ENCODE results near the gene HRH1. TPM values are rescaled to one million over a fixed set of nuclear protein-coding genes. Genes with fewer than 3 reads are reported as not detected.

Gene HRH1
- total RNA-seq, 1 donor from 2014 or later = 2.1 TPM

DNA sequence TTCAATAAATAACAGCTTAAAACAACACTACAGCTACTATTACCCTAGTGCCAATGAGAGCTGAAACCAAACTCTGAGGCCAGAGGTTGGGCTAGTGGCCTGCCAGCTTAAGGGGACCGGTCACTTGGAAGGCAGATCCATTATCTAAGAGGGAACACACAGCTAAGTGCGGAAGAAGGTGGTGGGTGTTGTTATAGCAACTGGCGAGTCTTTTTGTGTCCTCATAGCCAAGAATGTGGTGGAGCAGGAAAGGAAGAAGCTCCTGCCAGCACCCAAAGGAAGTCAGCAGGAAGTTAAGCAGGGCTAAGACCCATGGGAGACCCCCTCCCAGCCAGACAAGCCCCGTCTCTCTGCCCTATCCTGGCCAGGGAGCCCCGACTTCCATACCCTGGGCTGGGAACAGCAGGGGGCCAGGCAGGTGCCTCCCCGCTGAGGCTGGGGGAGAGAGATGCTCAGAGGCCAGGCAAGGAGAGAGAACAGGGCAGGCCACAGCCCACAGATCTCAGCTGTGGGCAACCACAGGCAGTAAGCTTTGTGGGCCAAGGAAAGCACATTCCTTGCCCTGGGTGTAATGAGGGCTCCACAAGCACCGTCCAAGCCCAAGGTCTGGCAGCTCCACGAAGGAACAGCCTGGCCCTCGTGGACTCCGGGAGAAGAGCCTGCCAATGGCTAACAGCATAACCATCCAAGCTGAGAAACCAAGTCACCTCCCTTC, 34.0 kb upstream of the HRH1 start:
- Histone ChIP-seq H2AFZ (ENCODE audit: low read depth, low read length) (no peak overlapping the region), H3K4me2 (ENCODE audit: low read length) (no peak overlapping the region), H4K20me1 (ENCODE audit: insufficient read depth, low read length) (no peaks in the 10 kb centered on the region), H3K9ac (ENCODE audit: low read length) (no peak overlapping the region), H3K9me3 (ENCODE audit: insufficient read depth, low read depth, low read length) (peaks cover 4% of the 10 kb centered on the region), H3K4me1 (ENCODE audit: insufficient read depth, low read length) (peaks cover 34% of the 10 kb centered on the region), H3K36me3 (ENCODE audit: insufficient read depth, low read length) (no peaks in the 10 kb centered on the region), H3K27ac (ENCODE audit: low read depth, low read length) (no peak overlapping the region), H3K4me3 (ENCODE audit: insufficient read depth, low read depth, low read length) (no peak overlapping the region), H3K27me3 (ENCODE audit: insufficient read depth, low read length) (no peaks in the 10 kb centered on the region), H3K79me2 (ENCODE audit: insufficient read depth, low read length) (no peaks in the 10 kb centered on the region)
- FAIRE-seq = no peak
- H3K4me1 Mint-ChIP-seq (ENCODE audit: low read depth, unreplicated experiment) = peaks cover 16% of the 10 kb centered on the region
- no peak for TF ChIP-seq EZH2 (IDR thresholded peaks at IDR 0.05; ENCODE audit: insufficient read depth, low read length)
- TF ChIP-seq, protein P1, sequence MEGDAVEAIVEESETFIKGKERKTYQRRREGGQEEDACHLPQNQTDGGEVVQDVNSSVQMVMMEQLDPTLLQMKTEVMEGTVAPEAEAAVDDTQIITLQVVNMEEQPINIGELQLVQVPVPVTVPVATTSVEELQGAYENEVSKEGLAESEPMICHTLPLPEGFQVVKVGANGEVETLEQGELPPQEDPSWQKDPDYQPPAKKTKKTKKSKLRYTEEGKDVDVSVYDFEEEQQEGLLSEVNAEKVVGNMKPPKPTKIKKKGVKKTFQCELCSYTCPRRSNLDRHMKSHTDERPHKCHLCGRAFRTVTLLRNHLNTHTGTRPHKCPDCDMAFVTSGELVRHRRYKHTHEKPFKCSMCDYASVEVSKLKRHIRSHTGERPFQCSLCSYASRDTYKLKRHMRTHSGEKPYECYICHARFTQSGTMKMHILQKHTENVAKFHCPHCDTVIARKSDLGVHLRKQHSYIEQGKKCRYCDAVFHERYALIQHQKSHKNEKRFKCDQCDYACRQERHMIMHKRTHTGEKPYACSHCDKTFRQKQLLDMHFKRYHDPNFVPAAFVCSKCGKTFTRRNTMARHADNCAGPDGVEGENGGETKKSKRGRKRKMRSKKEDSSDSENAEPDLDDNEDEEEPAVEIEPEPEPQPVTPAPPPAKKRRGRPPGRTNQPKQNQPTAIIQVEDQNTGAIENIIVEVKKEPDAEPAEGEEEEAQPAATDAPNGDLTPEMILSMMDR (IDR thresholded peaks at IDR 0.05; ENCODE audit: insufficient read depth, low read depth, low read length) = no peak
- peaks cover 16% of the 10 kb centered on the region for H3K9me3 Mint-ChIP-seq (ENCODE audit: unreplicated experiment)
- H3K27me3 Mint-ChIP-seq (ENCODE audit: low read depth, unreplicated experiment) = peaks cover 6% of the 10 kb centered on the region
- DNase-seq (ENCODE audit: low read depth) = peak; percentile 85
- no peak overlapping the region for H3K4me3 Mint-ChIP-seq (ENCODE audit: unreplicated experiment)
- no peaks in the 10 kb centered on the region for H3K36me3 Mint-ChIP-seq (ENCODE audit: low read depth, unreplicated experiment)
- no peak overlapping the region for H3K27ac Mint-ChIP-seq (ENCODE audit: unreplicated experiment)

- Mint-ChIP-seq H3K27me3 (ENCODE audit: low read depth, unreplicated experiment) (peaks cover 33% of the 10 kb centered on the region), H3K27ac (ENCODE audit: unreplicated experiment) (no peak overlapping the region), H3K9me3 (ENCODE audit: unreplicated experiment) (peaks cover 16% of the 10 kb centered on the region), H3K4me3 (ENCODE audit: unreplicated experiment) (no peak overlapping the region), H3K4me1 (ENCODE audit: low read depth, unreplicated experiment) (no peaks in the 10 kb centered on the region), H3K36me3 (ENCODE audit: low read depth, unreplicated experiment) (peaks cover 2% of the 10 kb centered on the region)
- Histone ChIP-seq H3K79me2 (ENCODE audit: insufficient read depth, low read length) (no peaks in the 10 kb centered on the region), H3K4me3 (ENCODE audit: insufficient read depth, low read depth, low read length) (no peak overlapping the region), H3K27ac (ENCODE audit: low read depth, low read length) (no peak overlapping the region), H3K4me2 (ENCODE audit: low read length) (no peak overlapping the region), H3K9me3 (ENCODE audit: insufficient read depth, low read depth, low read length) (peaks cover 4% of the 10 kb centered on the region), H3K4me1 (ENCODE audit: insufficient read depth, low read length) (no peaks in the 10 kb centered on the region), H3K9ac (ENCODE audit: low read length) (no peak overlapping the region), H3K27me3 (ENCODE audit: insufficient read depth, low read length) (no peaks in the 10 kb centered on the region), H2AFZ (ENCODE audit: low read depth, low read length) (no peak overlapping the region), H3K36me3 (ENCODE audit: insufficient read depth, low read length) (no peaks in the 10 kb centered on the region), H4K20me1 (ENCODE audit: insufficient read depth, low read length) (no peaks in the 10 kb centered on the region)
- no peak for DNase-seq (ENCODE audit: low read depth)
- no peak for TF ChIP-seq EZH2 (IDR thresholded peaks at IDR 0.05; ENCODE audit: insufficient read depth, low read length)
- TF ChIP-seq, protein P1 (IDR thresholded peaks at IDR 0.05; ENCODE audit: insufficient read depth, low read depth, low read length) = no peak
- no peak for FAIRE-seq
These were observed 27.6 kb upstream of the HRH1 start for GRCh38 chr3:11126653-11127052.

All from astrocyte (in vitro differentiated cells and primary cell).